Keratinocyte (primary cell): Measurements from ENCODE around the gene TENT5D. TPM values are rescaled to one million over a fixed set of nuclear protein-coding genes. Genes with fewer than 3 reads are reported as not detected.
A peak's percentile ranks its signal among the peaks of the same experiment; 100 is the strongest.

ENCODE experiments used
- DNase-seq: peaks from one replicate; pipeline ENCODE4 v3.0.0-alpha.2; 2011; ENCODE audit warnings: low read depth, missing footprints, low spot score
- FAIRE-seq: peaks from 2 replicates; lab custom pipeline; 2011; peaks lifted over from hg19 to GRCh38; lab: Jason Lieb, UNC
- H2AFZ ChIP-seq: 2 replicates; pipeline ENCODE4 v1.6.0; 2012; ENCODE audit warnings: low read length, control low read depth, inconsistent platforms; ENCODE audit not compliant: control insufficient read depth
- H3K27ac ChIP-seq: 2 replicates; pipeline ENCODE4 v1.5.1; 2011; ENCODE audit warnings: low read length; ENCODE audit not compliant: control insufficient read depth, insufficient read depth
- H3K27me3 ChIP-seq: 3 replicates; pipeline ENCODE4 v1.6.0; 2011; ENCODE audit warnings: low read length; ENCODE audit not compliant: control insufficient read depth, insufficient read depth; ENCODE audit errors: extremely low read depth
- H3K36me3 ChIP-seq, 2 experiments: 2 replicates in 1 of 2; 3 replicates in 1 of 2; pipeline ENCODE4 v1.5.1; 2011; ENCODE audit warnings: low read length in 2 of 2, mild to moderate bottlenecking in 1 of 2; ENCODE audit not compliant: control insufficient read depth in 2 of 2, insufficient read depth in 2 of 2; ENCODE audit errors: extremely low read depth in 1 of 2
- H3K4me1 ChIP-seq: 3 replicates; pipeline ENCODE4 v1.5.1; 2011; ENCODE audit warnings: low read length; ENCODE audit not compliant: control insufficient read depth, insufficient read depth; ENCODE audit errors: extremely low read depth
- H3K4me2 ChIP-seq: 3 replicates; pipeline ENCODE4 v1.6.0; 2011; ENCODE audit warnings: low read depth, low read length; ENCODE audit not compliant: control insufficient read depth, insufficient read depth; ENCODE audit errors: extremely low read depth
- H3K4me3 ChIP-seq, 3 experiments: fragments of 200-600 bp in 1 of 3; sonication (generic) in 1 of 3; 2 replicates in 2 of 3; 3 replicates in 1 of 3; pipeline ENCODE4 v1.5.1; 2011 to 2016; ENCODE audit warnings: low read length in 3 of 3, mild to moderate bottlenecking in 3 of 3, control low read depth in 2 of 3, inconsistent platforms in 1 of 3, low read depth in 1 of 3, mixed read lengths in 1 of 3, mixed run types in 1 of 3, moderate library complexity in 1 of 3; ENCODE audit not compliant: control insufficient read depth in 2 of 3, insufficient read depth in 2 of 3; ENCODE audit errors: extremely low read depth in 1 of 3
- H3K79me2 ChIP-seq: 2 replicates; pipeline ENCODE4 v1.6.0; 2012; ENCODE audit warnings: low read length; ENCODE audit not compliant: control insufficient read depth, insufficient read depth
- H3K9ac ChIP-seq: 3 replicates; pipeline ENCODE4 v1.6.0; 2011; ENCODE audit warnings: low read length; ENCODE audit not compliant: control insufficient read depth, insufficient read depth; ENCODE audit errors: extremely low read depth
- H3K9me1 ChIP-seq: 3 replicates; pipeline ENCODE4 v1.6.0; 2011; ENCODE audit warnings: low read length; ENCODE audit not compliant: control insufficient read depth, insufficient read depth; ENCODE audit errors: extremely low read depth
- H3K9me3 ChIP-seq: 2 replicates; pipeline ENCODE4 v1.5.1; 2012; ENCODE audit warnings: low read depth, low read length; ENCODE audit not compliant: control insufficient read depth
- H4K20me1 ChIP-seq: 3 replicates; pipeline ENCODE4 v1.6.0; 2011; ENCODE audit warnings: low read length; ENCODE audit not compliant: control insufficient read depth, insufficient read depth; ENCODE audit errors: extremely low read depth
- EZH2 ChIP-seq: IDR thresholded peaks from one replicate; pipeline ENCODE4 v1.6.1; 2012; ENCODE audit warnings: inconsistent platforms, mild to moderate bottlenecking, low read length, moderate library complexity
- dilution Hi-C: fragments of 300-500 bp; cut with MboI; formaldehyde crosslinking; loops from one replicate; pipeline ENCODE4 v1.7.0; 2020; ENCODE audit warnings: low sequenced_read_pairs; ENCODE audit not compliant: extremely low pct_ligation_motif_present
- polyA plus RNA-seq, 5 experiments: library from polyadenylated mRNA; depleted of rRNA in 3 of 5; stranded (reverse) in 3 of 5; stranded (forward) in 1 of 5; unstranded in 1 of 5; fragments of >200 nt; gene quantifications; 1 replicate in 1 of 5; 2 replicates in 3 of 5; 3 replicates in 1 of 5; pipeline versions ENCODE4 v1.2.1 to v1.2.3, GENCODE V29; 2011 to 2012; ENCODE audit warnings: missing spikeins in 2 of 5, low read depth in 1 of 5, low replicate concordance in 1 of 5
- TF ChIP-seq, protein P1 (sequence below), 3 experiments: IDR thresholded peaks in 1 of 3; conservative IDR thresholded peaks in 1 of 3; optimal IDR thresholded peaks in 1 of 3; 2 replicates in 2 of 3; 3 replicates in 1 of 3; pipeline versions ENCODE3 to v1.5.1; 2011; ENCODE audit warnings: low read length in 3 of 3, mild to moderate bottlenecking in 3 of 3, moderate library complexity in 2 of 3, control low read depth in 1 of 3, inconsistent platforms in 1 of 3; ENCODE audit not compliant: insufficient read depth in 2 of 3; ENCODE audit errors: extremely low read depth in 1 of 3

TENT5D gene
- polyA plus RNA-seq, 1 donor (not counting 4 experiments of a cell fraction or from before 2014, with no cell fraction given) = not detected

GRCh38 chrX:80423744-80424143 lies 3.5 kb downstream of the TENT5D start:
- H3K9ac ChIP-seq = no peak overlapping the region
- no peaks in the 10 kb centered on the region for H3K9me1 ChIP-seq
- H3K27ac ChIP-seq = no peak overlapping the region
- DNase-seq (no peak), FAIRE-seq (no peak)
- H4K20me1 ChIP-seq = no peaks in the 10 kb centered on the region
- TF ChIP-seq, protein P1, sequence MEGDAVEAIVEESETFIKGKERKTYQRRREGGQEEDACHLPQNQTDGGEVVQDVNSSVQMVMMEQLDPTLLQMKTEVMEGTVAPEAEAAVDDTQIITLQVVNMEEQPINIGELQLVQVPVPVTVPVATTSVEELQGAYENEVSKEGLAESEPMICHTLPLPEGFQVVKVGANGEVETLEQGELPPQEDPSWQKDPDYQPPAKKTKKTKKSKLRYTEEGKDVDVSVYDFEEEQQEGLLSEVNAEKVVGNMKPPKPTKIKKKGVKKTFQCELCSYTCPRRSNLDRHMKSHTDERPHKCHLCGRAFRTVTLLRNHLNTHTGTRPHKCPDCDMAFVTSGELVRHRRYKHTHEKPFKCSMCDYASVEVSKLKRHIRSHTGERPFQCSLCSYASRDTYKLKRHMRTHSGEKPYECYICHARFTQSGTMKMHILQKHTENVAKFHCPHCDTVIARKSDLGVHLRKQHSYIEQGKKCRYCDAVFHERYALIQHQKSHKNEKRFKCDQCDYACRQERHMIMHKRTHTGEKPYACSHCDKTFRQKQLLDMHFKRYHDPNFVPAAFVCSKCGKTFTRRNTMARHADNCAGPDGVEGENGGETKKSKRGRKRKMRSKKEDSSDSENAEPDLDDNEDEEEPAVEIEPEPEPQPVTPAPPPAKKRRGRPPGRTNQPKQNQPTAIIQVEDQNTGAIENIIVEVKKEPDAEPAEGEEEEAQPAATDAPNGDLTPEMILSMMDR (optimal IDR thresholded peaks at IDR 0.05 in 1 of 3, IDR thresholded peaks at IDR 0.05 in 1 of 3, conservative IDR thresholded peaks at IDR 0.05 in 1 of 3; ENCODE audit: extremely low read depth in 1 of 3, insufficient read depth in 2 of 3, low read length in 3 of 3) = no peak
- TF ChIP-seq EZH2 = no peak
- H3K9me3 ChIP-seq = no peaks in the 10 kb centered on the region
- H2AFZ ChIP-seq = no peak overlapping the region
- dilution Hi-C loops = no loop called here
- no peaks in the 10 kb centered on the region for H3K79me2 ChIP-seq
- H3K27me3 ChIP-seq = no peaks in the 10 kb centered on the region
- H3K36me3 ChIP-seq = no peaks in the 10 kb centered on the region
- no peak overlapping the region for H3K4me3 ChIP-seq
- no peaks in the 10 kb centered on the region for H3K4me1 ChIP-seq
- no peak overlapping the region for H3K4me2 ChIP-seq

DNA sequence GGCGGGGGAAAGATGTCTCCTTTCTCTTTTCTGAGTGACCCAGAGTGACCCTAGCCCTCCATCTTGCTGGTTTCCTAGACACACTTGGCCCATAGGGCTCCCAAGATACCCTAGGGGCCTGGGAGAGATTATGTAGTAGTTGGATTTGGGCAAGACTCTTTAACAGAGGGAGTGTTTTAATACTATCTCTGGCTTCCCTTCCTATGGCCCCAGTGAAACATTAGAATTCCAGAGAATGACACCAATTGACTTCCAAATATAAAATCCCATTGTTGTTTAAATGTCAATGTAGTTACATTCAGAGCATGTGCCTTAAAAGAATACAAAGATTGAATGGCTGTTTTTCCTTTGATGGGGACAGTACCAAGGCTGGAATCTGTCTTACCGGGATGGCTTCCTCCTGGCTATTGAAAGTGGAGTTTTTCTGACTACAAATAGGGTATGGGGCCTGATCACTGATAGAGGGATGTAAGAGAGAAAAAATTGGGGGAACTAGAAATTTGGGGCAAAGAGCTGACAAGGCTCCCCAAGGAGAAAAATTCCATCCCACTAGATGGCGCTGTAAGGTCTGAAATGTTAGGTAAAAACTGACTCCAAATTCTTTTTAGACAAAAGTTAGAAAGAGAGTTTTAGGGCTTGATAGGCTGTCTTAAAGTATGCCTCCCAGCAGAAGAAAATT lies 10.7 kb downstream of the TENT5D start:
- Histone ChIP-seq H3K4me3 (no peak overlapping the region), H3K36me3 (no peaks in the 10 kb centered on the region), H3K9me3 (no peaks in the 10 kb centered on the region), H4K20me1 (no peaks in the 10 kb centered on the region), H3K4me2 (no peak overlapping the region), H3K79me2 (no peaks in the 10 kb centered on the region), H3K27me3 (no peaks in the 10 kb centered on the region), H3K4me1 (no peaks in the 10 kb centered on the region), H3K9me1 (no peaks in the 10 kb centered on the region), H3K27ac (no peak overlapping the region), H2AFZ (no peak overlapping the region), H3K9ac (no peak overlapping the region)
- dilution Hi-C loops = no loop called here
- DNase-seq (no peak), FAIRE-seq (no peak)
- TF ChIP-seq, protein P1 (optimal IDR thresholded peaks at IDR 0.05 in 1 of 3, IDR thresholded peaks at IDR 0.05 in 1 of 3, conservative IDR thresholded peaks at IDR 0.05 in 1 of 3; ENCODE audit: extremely low read depth in 1 of 3, insufficient read depth in 2 of 3, low read length in 3 of 3) = peak in 1 of 3 experiments; percentile 7
- TF ChIP-seq EZH2 = no peak
